Loucy (cell line): ENCODE data around the gene KDM4B.

ENCODE experiments used
- H2AFZ ChIP-seq: fragments of 200-600 bp; sonication (generic); 2 replicates; pipeline ENCODE4 v1.6.0; 2016; ENCODE audit warnings: antibody characterized with exemption, mild to moderate bottlenecking, low read length, moderate library complexity
- H3F3A ChIP-seq: fragments of 200-600 bp; 2 replicates; pipeline ENCODE4 v1.6.0; 2016; ENCODE audit warnings: antibody characterized with exemption, low read depth, mild to moderate bottlenecking
- H3K27me3 ChIP-seq: fragments of 200-600 bp; sonication (generic); 2 replicates; pipeline ENCODE4 v1.6.1; 2014; ENCODE audit warnings: low read length, mild to moderate bottlenecking; ENCODE audit not compliant: insufficient read depth, poor library complexity, severe bottlenecking
- H3K36me3 ChIP-seq: fragments of 200-600 bp; sonication (generic); 2 replicates; pipeline ENCODE4 v1.6.1; 2016; ENCODE audit warnings: low read length; ENCODE audit not compliant: insufficient read depth
- H3K4me1 ChIP-seq: fragments of 200-600 bp; sonication (generic); 2 replicates; pipeline ENCODE4 v1.5.1; 2014; ENCODE audit warnings: low read length, mild to moderate bottlenecking; ENCODE audit not compliant: insufficient read depth, poor library complexity, severe bottlenecking
- H3K4me2 ChIP-seq: fragments of 200-600 bp; sonication (generic); 2 replicates; pipeline ENCODE4 v1.6.0; 2014; ENCODE audit warnings: antibody characterized with exemption, low read length, low read depth, mild to moderate bottlenecking; ENCODE audit not compliant: poor library complexity, severe bottlenecking
- H3K4me3 ChIP-seq: fragments of 200-600 bp; sonication (generic); 2 replicates; pipeline ENCODE4 v1.5.1; 2014; ENCODE audit warnings: low read length, mild to moderate bottlenecking, mixed read lengths; ENCODE audit not compliant: poor library complexity, severe bottlenecking
- H3K79me2 ChIP-seq: fragments of 200-600 bp; sonication (generic); 2 replicates; pipeline ENCODE4 v1.6.1; 2014; ENCODE audit warnings: low read length; ENCODE audit not compliant: insufficient read depth
- H3K9ac ChIP-seq: fragments of 200-600 bp; sonication (generic); 2 replicates; pipeline ENCODE4 v1.6.0; 2014; ENCODE audit warnings: mild to moderate bottlenecking, low read depth, low read length, moderate library complexity; ENCODE audit not compliant: poor library complexity, severe bottlenecking
- H3K9me2 ChIP-seq: fragments of 200-600 bp; sonication (generic); replicated peaks from 2 replicates; pipeline ENCODE4 v1.6.1; 2016; ENCODE audit warnings: low read depth, low read length, mixed read lengths
- H3K9me3 ChIP-seq: fragments of 200-600 bp; sonication (generic); 2 replicates; pipeline ENCODE4 v1.6.1; 2014; ENCODE audit warnings: mild to moderate bottlenecking, antibody characterized with exemption, low read length, low read depth; ENCODE audit not compliant: insufficient read depth
- H4K20me1 ChIP-seq: fragments of 200-600 bp; sonication (generic); 2 replicates; pipeline ENCODE4 v1.6.0; 2014; ENCODE audit warnings: antibody characterized with exemption, low read length, mild to moderate bottlenecking; ENCODE audit not compliant: insufficient read depth, poor library complexity, severe bottlenecking
- EZH2phosphoT487 ChIP-seq: fragments of 200-600 bp; IDR thresholded peaks from 2 replicates; pipeline ENCODE4 v1.6.1; 2018; ENCODE audit warnings: antibody characterized with exemption, mild to moderate bottlenecking, moderate library complexity, borderline replicate concordance
- TF ChIP-seq, protein P1 (sequence below): fragments of 200-600 bp; sonication (generic); conservative IDR thresholded peaks from 2 replicates; pipeline ENCODE4 v1.5.1; 2014; ENCODE audit warnings: mild to moderate bottlenecking, antibody characterized with exemption, low read length

The KDM4B gene

DNA sequence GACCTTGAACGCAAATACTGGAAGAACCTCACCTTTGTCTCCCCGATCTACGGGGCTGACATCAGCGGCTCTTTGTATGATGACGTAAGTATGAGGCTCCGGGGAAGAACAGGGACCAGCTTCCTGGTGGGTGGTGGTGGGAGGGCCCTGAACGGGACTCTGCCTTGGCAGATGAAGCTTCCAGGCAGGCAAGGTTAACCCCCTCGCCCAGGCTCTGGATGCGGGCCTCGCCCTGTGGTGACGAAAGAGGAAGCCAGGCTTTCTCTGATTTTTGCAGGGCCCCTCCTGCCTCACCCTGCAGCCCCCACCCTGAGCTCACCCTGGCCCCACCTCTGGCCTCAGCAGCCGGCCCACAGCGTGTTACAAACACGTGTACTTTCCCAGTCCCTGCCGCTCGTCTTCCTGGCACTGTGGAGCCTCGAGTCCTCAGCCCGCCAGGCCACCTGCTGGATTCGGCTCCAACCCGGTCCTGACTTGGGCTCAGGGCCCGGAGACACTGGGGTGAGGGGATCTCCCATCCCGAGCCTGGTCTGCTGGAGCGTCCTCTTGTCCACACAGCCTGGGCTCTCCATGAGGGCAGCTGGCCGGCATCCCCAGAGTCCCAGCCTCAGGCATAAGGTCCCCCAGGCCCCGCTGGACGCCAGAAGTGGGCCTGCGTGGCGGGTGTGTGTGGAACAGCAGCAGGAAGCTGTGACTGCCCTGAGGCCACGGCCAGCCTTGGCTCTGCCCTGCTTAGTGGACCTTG, 72.4 kb downstream of the KDM4B start:
- peaks cover 23% of the 10 kb centered on the region for H4K20me1 ChIP-seq
- H3K4me2 ChIP-seq, result no peak overlapping the region
- no peaks in the 10 kb centered on the region for H3K4me1 ChIP-seq
- H3K79me2 ChIP-seq, result peaks cover 17% of the 10 kb centered on the region; the same call in 1 of the 2 replicates
- no peaks in the 10 kb centered on the region for H3K9me3 ChIP-seq
- no peak overlapping the region for H3K9ac ChIP-seq
- peaks cover 81% of the 10 kb centered on the region; the same call in 1 of the 2 replicates for H3K36me3 ChIP-seq
- no peaks in the 10 kb centered on the region for H3K27me3 ChIP-seq
- H3K9me2 ChIP-seq, result no peaks in the 10 kb centered on the region
- no peak overlapping the region for H3K4me3 ChIP-seq
- TF ChIP-seq EZH2phosphoT487, result no peak
- TF ChIP-seq, protein P1, sequence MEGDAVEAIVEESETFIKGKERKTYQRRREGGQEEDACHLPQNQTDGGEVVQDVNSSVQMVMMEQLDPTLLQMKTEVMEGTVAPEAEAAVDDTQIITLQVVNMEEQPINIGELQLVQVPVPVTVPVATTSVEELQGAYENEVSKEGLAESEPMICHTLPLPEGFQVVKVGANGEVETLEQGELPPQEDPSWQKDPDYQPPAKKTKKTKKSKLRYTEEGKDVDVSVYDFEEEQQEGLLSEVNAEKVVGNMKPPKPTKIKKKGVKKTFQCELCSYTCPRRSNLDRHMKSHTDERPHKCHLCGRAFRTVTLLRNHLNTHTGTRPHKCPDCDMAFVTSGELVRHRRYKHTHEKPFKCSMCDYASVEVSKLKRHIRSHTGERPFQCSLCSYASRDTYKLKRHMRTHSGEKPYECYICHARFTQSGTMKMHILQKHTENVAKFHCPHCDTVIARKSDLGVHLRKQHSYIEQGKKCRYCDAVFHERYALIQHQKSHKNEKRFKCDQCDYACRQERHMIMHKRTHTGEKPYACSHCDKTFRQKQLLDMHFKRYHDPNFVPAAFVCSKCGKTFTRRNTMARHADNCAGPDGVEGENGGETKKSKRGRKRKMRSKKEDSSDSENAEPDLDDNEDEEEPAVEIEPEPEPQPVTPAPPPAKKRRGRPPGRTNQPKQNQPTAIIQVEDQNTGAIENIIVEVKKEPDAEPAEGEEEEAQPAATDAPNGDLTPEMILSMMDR, result no peak
- H3F3A ChIP-seq, result no peaks in the 10 kb centered on the region
- H2AFZ ChIP-seq, result no peak overlapping the region

DNA sequence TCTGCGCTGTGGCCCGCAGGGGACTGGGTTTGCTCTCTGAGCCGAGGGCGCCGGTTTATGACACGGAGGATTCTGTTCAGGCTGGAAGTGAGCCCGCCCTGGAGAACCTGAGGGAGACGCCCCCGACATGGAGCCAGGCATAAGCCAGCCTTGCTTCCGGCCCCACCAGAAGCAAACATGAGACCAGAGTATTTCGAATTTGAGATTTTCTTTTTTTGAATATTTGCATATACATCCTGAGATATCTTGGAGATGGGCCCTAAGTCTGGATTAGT, 72.9 kb downstream of the KDM4B start:
- H3K4me1 ChIP-seq, result no peaks in the 10 kb centered on the region
- H3K36me3 ChIP-seq, result peaks cover 81% of the 10 kb centered on the region; the same call in 1 of the 2 replicates
- no peaks in the 10 kb centered on the region for H3K9me2 ChIP-seq
- no peaks in the 10 kb centered on the region for H3K27me3 ChIP-seq
- no peak overlapping the region for H3K4me3 ChIP-seq
- no peak overlapping the region for H3K9ac ChIP-seq
- H4K20me1 ChIP-seq, result peaks cover 18% of the 10 kb centered on the region
- H3F3A ChIP-seq, result no peaks in the 10 kb centered on the region
- no peak overlapping the region for H3K4me2 ChIP-seq
- no peaks in the 10 kb centered on the region for H3K9me3 ChIP-seq
- no peak overlapping the region for H2AFZ ChIP-seq
- peaks cover 16% of the 10 kb centered on the region; the same call in 1 of the 2 replicates for H3K79me2 ChIP-seq
- TF ChIP-seq, protein P1, result no peak

DNA sequence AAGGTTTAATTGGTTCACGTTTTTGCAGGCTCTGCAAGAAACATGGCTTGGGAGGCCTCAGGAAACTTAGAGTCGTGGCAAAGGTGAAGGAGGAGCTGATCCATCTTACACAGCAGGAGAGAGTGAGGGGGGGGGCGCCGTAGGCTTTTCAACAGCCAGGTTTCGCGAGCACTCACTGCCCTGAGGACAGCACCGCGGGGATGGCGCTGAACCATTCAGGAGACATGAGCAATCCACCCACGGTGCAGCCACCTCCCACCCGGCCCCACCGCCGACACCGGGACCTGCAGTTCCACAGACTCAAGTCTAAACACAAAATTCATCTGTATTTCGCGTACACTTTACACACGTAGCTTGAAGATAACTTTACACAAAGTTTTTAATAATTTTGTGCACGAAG, 73.6 kb downstream of the KDM4B start:
- H3K4me3 ChIP-seq, result no peak overlapping the region
- H3K4me2 ChIP-seq, result no peak overlapping the region
- H3K4me1 ChIP-seq, result no peaks in the 10 kb centered on the region
- peaks cover 14% of the 10 kb centered on the region; the same call in 1 of the 2 replicates for H3K79me2 ChIP-seq
- H3K9me3 ChIP-seq, result no peaks in the 10 kb centered on the region
- peaks cover 81% of the 10 kb centered on the region; the same call in 1 of the 2 replicates for H3K36me3 ChIP-seq
- no peaks in the 10 kb centered on the region for H3F3A ChIP-seq
- H4K20me1 ChIP-seq, result peaks cover 19% of the 10 kb centered on the region
- H3K9me2 ChIP-seq, result no peaks in the 10 kb centered on the region
- TF ChIP-seq, protein P1, result no peak
- no peak for TF ChIP-seq EZH2phosphoT487
- H3K9ac ChIP-seq, result no peak overlapping the region
- no peaks in the 10 kb centered on the region for H3K27me3 ChIP-seq
- no peak overlapping the region for H2AFZ ChIP-seq
